ENCODE measurements around the gene DOCK11. TPM values are rescaled to one million over a fixed set of nuclear protein-coding genes. Genes with fewer than 3 reads are reported as not detected.
"Not testable (repeated sequence)": the region's sequence is repeated elsewhere in the genome, so short reads cannot be mapped to it uniquely, and the experiment has no call there.

DOCK11 gene
- total RNA-seq, 1 donor from 2014 or later = 27.8 TPM

DNA sequence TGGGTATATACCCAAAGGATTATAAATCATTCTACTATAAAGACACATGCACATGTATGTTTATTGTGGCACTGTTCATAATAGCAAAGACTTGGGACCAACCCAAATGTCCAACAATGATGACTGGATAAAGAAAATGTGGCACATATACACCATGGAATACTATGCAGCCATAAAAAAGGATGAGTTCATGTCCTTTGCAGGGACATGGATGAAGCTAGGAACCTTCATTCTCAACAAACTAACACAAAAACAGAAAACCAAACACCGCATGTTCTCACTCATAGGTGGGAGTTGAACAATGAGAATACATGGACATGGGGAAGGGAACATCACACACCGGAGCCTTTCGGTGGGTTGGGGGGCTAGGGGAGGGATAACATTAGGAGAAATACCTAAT is 87.3 kb downstream of the DOCK11 start:
- intact Hi-C loops (cut with micrococcal nuclease); H3K9me3 Mint-ChIP-seq; H3K4me1 Mint-ChIP-seq; H3K27ac Mint-ChIP-seq; H3K4me3 Mint-ChIP-seq; DNase-seq; H3K27me3 Mint-ChIP-seq: not testable (repeated sequence)
- H3K36me3 Mint-ChIP-seq (ENCODE audit: low read depth) = peaks cover 42% of the 10 kb centered on the region

GRCh38 chrX:118583781-118584180 is 88.2 kb downstream of the DOCK11 start:
- Mint-ChIP-seq H3K4me3 (no peak overlapping the region), H3K9me3 (peaks cover 4% of the 10 kb centered on the region), H3K36me3 (ENCODE audit: low read depth) (peaks cover 45% of the 10 kb centered on the region), H3K4me1 (no peaks in the 10 kb centered on the region), H3K27me3 (no peaks in the 10 kb centered on the region), H3K27ac (no peak overlapping the region)
- intact Hi-C loops (cut with micrococcal nuclease) = no loop called here
- DNase-seq = no peak

DNA sequence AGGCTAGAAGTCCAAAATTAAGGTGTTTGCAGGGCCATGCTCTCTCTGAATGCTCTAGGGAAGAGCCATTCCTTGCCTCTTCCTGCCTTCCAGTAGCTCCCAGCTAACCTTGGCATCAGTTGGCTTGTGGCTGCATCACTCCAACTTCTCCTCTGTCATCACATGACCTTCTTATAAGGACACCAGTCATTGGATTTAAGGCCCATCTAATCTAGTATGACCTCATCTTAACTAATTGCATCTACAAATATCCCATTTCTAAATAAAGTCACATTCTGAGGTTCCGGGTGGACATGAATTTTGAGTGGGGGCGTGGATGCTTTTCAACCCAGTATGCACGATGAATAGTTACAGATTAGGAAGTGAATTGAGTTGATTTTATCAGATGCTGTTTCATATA is 89.7 kb downstream of the DOCK11 start:
- no peak for DNase-seq
- peaks cover 43% of the 10 kb centered on the region for H3K36me3 Mint-ChIP-seq (ENCODE audit: low read depth)
- H3K4me3 Mint-ChIP-seq = no peak overlapping the region
- H3K27ac Mint-ChIP-seq = no peak overlapping the region
- intact Hi-C loops (cut with micrococcal nuclease) = no loop called here
- peaks cover 4% of the 10 kb centered on the region for H3K9me3 Mint-ChIP-seq
- no peaks in the 10 kb centered on the region for H3K4me1 Mint-ChIP-seq
- no peaks in the 10 kb centered on the region for H3K27me3 Mint-ChIP-seq

DNA sequence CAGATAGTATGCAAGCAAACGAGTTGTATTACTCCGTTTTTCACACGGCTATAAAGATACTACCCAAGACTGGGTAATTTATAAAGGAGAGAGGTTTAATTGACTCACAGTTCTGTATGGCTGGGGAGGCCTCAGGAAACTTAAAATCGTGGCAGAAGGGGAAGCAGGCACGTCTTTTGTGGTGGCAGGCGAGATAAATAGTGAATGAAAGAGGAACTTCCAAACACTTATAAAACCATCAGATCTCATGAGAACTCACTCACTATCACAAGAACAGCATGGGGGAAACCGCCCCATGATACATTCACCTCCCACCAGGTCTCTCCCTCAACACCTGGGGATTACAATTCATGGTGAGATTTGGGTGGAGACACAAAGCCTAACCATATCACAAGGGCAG is 90.6 kb downstream of the DOCK11 start:
- intact Hi-C loops (cut with micrococcal nuclease); H3K27me3 Mint-ChIP-seq; H3K4me3 Mint-ChIP-seq; DNase-seq; H3K27ac Mint-ChIP-seq; H3K4me1 Mint-ChIP-seq; H3K9me3 Mint-ChIP-seq: not testable (repeated sequence)
- H3K36me3 Mint-ChIP-seq (ENCODE audit: low read depth) = peaks cover 46% of the 10 kb centered on the region

DNA sequence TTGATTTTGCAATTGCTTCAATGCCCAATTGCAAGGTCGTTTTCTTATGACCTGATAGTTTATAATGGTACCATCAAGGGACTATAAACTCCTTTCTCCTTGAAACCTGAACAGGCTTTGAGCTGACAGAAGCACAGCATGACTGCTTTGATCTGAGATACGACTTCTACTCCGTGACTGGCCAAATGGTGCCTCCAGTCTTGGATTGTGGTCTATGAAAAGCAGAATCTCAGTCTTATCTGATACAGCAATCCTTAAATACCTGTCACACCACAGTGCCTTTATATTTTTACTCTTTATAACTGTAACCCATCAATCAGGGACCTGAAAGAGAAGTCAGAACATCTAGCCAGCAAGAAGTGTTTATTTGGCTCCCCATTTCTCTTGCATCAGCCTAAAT is 93.1 kb downstream of the DOCK11 start:
- no peak overlapping the region for H3K27ac Mint-ChIP-seq
- no peaks in the 10 kb centered on the region for H3K4me1 Mint-ChIP-seq
- no peak for DNase-seq
- no peaks in the 10 kb centered on the region for H3K27me3 Mint-ChIP-seq
- peaks cover 41% of the 10 kb centered on the region for H3K36me3 Mint-ChIP-seq (ENCODE audit: low read depth)
- H3K9me3 Mint-ChIP-seq = no peaks in the 10 kb centered on the region
- intact Hi-C loops (cut with micrococcal nuclease) = no loop called here
- no peak overlapping the region for H3K4me3 Mint-ChIP-seq

DNA sequence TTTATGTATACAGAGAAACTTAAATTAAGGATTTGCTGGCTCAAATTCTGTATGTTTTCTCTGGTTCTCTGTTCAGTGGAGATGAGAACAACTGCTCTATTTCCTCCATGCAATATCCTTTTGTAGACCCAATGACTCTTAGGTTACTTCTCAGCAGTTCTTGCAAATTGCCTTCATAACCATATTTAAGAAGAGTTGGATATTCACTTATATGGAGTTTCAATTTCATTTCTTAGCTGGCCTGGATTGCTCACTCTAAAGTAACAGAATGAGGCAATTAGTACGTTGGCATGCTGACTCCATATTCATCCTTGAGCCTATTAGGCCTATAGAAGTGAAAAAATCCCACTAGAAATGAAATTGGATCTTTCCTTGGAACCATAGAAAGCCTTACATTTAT is 93.6 kb downstream of the DOCK11 start:
- H3K4me1 Mint-ChIP-seq = no peaks in the 10 kb centered on the region
- intact Hi-C loops (cut with micrococcal nuclease) = no loop called here
- H3K27ac Mint-ChIP-seq = no peak overlapping the region

DNA sequence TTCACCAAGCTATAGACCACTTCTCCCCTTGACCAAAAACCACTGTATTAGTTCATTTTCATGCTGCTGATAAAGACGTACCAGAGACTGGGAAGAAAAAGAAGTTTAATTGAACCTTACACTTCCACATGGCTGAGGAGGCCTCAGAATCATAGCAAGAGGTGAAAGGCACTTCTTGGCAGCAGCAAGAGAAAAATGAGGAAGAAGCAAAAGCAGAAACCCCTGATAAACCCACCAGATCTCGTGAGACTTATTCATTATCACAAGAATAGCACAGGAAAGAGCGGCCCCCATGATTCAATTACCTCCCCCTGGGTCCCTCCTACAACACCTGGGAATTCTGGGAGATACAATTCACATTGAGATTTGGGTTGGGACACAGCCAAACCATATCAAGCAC is 97.8 kb downstream of the DOCK11 start:
- intact Hi-C loops (cut with micrococcal nuclease) = no loop called here
- Mint-ChIP-seq H3K4me3 (no peak overlapping the region), H3K27me3 (no peaks in the 10 kb centered on the region), H3K27ac (no peak overlapping the region), H3K36me3 (ENCODE audit: low read depth) (peaks cover 28% of the 10 kb centered on the region), H3K4me1 (peaks cover 4% of the 10 kb centered on the region), H3K9me3 (no peaks in the 10 kb centered on the region)
- DNase-seq = no peak

More for the DNA sequence above, 93.6 kb downstream of the DOCK11 start:
- Mint-ChIP-seq H3K27me3 (no peaks in the 10 kb centered on the region), H3K4me3 (no peak overlapping the region), H3K36me3 (ENCODE audit: low read depth) (peaks cover 37% of the 10 kb centered on the region), H3K9me3 (no peaks in the 10 kb centered on the region)
- no peak for DNase-seq

DNA sequence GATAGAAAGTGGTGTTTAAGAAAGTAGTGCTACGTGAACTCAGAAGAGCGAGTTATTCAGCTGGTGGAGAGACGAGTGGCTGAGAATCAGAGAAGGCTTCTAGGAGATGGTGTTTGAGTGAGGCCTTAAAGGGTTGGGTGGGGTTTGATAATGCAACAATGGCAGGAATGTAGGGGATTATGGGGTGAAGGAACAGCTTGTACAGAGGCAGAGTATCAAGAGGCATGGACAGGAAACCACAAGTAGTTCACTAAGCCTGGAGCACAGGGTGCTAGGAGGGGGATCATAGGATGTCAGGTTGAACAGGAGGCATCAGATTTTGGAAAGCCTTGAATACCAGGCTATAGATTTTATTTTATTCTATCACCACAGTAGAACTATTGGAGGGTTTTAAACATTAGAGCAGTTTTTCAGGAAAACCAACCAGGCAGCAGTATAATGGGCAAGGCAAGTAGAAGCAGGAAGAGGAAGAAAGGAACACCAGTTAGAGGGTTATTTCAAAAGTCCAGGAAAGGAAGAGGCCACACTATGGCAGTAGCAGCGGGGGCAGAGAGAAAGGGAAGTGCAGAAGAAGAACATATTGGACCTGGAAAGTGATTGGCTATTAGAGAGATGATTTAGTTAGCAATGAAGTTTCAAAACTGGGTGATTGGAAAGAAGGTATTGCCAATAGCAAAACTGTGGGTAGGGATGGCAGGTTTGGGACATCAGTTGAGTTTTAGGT is 99.2 kb downstream of the DOCK11 start:
- intact Hi-C loops (cut with micrococcal nuclease) = no loop called here
- Mint-ChIP-seq H3K36me3 (ENCODE audit: low read depth) (peaks cover 32% of the 10 kb centered on the region), H3K4me3 (no peak overlapping the region), H3K27me3 (no peaks in the 10 kb centered on the region), H3K27ac (no peak overlapping the region), H3K9me3 (no peaks in the 10 kb centered on the region), H3K4me1 (peaks cover 4% of the 10 kb centered on the region)
- DNase-seq = no peak

- no peaks in the 10 kb centered on the region for H3K27me3 Mint-ChIP-seq
- H3K27ac Mint-ChIP-seq = no peak overlapping the region
- H3K4me3 Mint-ChIP-seq = no peak overlapping the region
Measured at GRCh38 chrX:118595501-118596042, 100.0 kb downstream of the DOCK11 start.

GRCh38 chrX:118596390-118596789 is 100.8 kb downstream of the DOCK11 start:
- intact Hi-C loops (cut with micrococcal nuclease) = no loop called here
- no peaks in the 10 kb centered on the region for H3K9me3 Mint-ChIP-seq
- no peak overlapping the region for H3K4me3 Mint-ChIP-seq
- peaks cover 24% of the 10 kb centered on the region for H3K36me3 Mint-ChIP-seq (ENCODE audit: low read depth)
- H3K27me3 Mint-ChIP-seq = no peaks in the 10 kb centered on the region
- H3K27ac Mint-ChIP-seq = no peak overlapping the region
- no peak for DNase-seq
- peaks cover 4% of the 10 kb centered on the region for H3K4me1 Mint-ChIP-seq

More at GRCh38 chrX:118595501-118596042, 100.0 kb downstream of the DOCK11 start:
- Mint-ChIP-seq H3K4me1 (peaks cover 4% of the 10 kb centered on the region), H3K9me3 (no peaks in the 10 kb centered on the region), H3K36me3 (ENCODE audit: low read depth) (peaks cover 30% of the 10 kb centered on the region)
- intact Hi-C loops (cut with micrococcal nuclease) = no loop called here
- DNase-seq = no peak

DNA sequence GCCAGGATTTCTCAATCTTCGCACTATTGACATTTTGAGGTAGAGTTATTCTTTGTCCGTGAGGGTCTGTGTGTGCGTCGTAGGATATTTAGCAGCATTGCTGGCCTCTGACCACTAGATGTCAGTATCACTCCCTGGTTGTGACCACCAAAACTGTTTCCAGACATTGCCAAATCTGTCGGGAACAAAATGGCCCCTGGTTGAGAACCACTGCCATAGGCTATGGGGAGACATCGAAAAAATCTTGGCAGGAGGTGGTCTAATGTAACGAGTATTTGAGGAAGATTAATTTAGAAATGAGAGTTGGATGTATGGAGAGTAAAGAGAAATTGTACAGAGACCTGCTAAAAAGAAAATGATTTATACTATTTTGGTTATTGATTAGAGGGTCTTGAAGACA is 108.4 kb downstream of the DOCK11 start:
- peak; percentile 66 for DNase-seq
- Mint-ChIP-seq H3K36me3 (ENCODE audit: low read depth) (peaks cover 25% of the 10 kb centered on the region), H3K9me3 (no peaks in the 10 kb centered on the region), H3K27me3 (no peaks in the 10 kb centered on the region), H3K4me1 (peaks cover 10% of the 10 kb centered on the region), H3K4me3 (no peak overlapping the region), H3K27ac (peak overlapping the region; percentile 80)
- intact Hi-C loops (cut with micrococcal nuclease) = loop anchor here (1.0 kb wide), 1 partner anchor 203 kb away; no protein-coding TSS in a partner anchor

GRCh38 chrX:118612290-118612689 is 116.7 kb downstream of the DOCK11 start:
- Mint-ChIP-seq H3K9me3 (no peaks in the 10 kb centered on the region), H3K27me3 (no peaks in the 10 kb centered on the region), H3K27ac (no peak overlapping the region), H3K4me1 (no peaks in the 10 kb centered on the region), H3K36me3 (ENCODE audit: low read depth) (peaks cover 40% of the 10 kb centered on the region), H3K4me3 (no peak overlapping the region)
- no peak for DNase-seq
- intact Hi-C loops (cut with micrococcal nuclease) = no loop called here

DNA sequence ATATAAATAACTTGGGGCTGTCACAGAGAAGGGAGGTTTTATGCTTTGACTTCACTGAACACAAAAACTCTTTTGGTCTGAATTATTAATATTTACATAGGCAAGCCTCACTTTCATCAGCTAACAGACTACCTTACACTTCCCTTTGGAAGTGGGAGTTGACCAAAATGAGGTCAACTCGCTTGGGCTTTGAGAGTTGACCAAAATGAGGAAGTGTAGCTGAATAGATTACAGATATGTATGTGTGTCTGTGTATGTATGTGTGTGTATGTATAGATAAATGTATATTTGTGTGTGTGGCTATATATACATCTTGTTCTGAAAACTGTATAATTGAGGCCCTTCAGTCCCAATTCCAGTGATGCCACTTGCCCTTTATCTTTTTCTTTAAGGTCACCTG is 118.5 kb downstream of the DOCK11 start:
- DNase-seq = no peak
- peaks cover 36% of the 10 kb centered on the region for H3K36me3 Mint-ChIP-seq (ENCODE audit: low read depth)
- no peaks in the 10 kb centered on the region for H3K4me1 Mint-ChIP-seq
- intact Hi-C loops (cut with micrococcal nuclease) = no loop called here
- H3K9me3 Mint-ChIP-seq = no peaks in the 10 kb centered on the region
- H3K27me3 Mint-ChIP-seq = no peaks in the 10 kb centered on the region
- no peak overlapping the region for H3K4me3 Mint-ChIP-seq
- no peak overlapping the region for H3K27ac Mint-ChIP-seq

- no peaks in the 10 kb centered on the region for H3K9me3 Mint-ChIP-seq
- no peak overlapping the region for H3K27ac Mint-ChIP-seq
- intact Hi-C loops (cut with micrococcal nuclease) = no loop called here
- DNase-seq = no peak
- peaks cover 33% of the 10 kb centered on the region for H3K36me3 Mint-ChIP-seq (ENCODE audit: low read depth)
- no peak overlapping the region for H3K4me3 Mint-ChIP-seq
- H3K27me3 Mint-ChIP-seq = no peaks in the 10 kb centered on the region
- no peaks in the 10 kb centered on the region for H3K4me1 Mint-ChIP-seq
Measured at GRCh38 chrX:118615141-118615540, 119.5 kb downstream of the DOCK11 start.
